H1 (cell line): ENCODE results near the gene PEPD. TPM values are rescaled to one million over a fixed set of nuclear protein-coding genes. Genes with fewer than 3 reads are reported as not detected.

Experiments used
- CTCF ChIA-PET: fragments of 300-600 bp; sonication (Branson Sonifier 250); formaldehyde crosslinking; loops from one replicate; lab custom pipeline; 2021; ENCODE audit not compliant: partially characterized antibody; lab: Charles Lee
- POLR2A ChIA-PET: fragments of 300-600 bp; sonication (Branson Sonifier 250); formaldehyde crosslinking; loops from one replicate; lab custom pipeline; 2021; ENCODE audit warnings: inconsistent platforms; ENCODE audit not compliant: partially characterized antibody; lab: Charles Lee
- DNase-seq, 2 experiments: peaks; one replicate each; pipeline versions ENCODE4 v3.0.0 to v3.0.0-alpha.2; 2010 to 2022; ENCODE audit warnings: low spot score in 2 of 2, low read depth in 1 of 2, mixed read lengths in 1 of 2
- FAIRE-seq: peaks from 2 replicates; lab custom pipeline; 2011; peaks lifted over from hg19 to GRCh38; lab: Jason Lieb, UNC
- H2AFZ ChIP-seq: 2 replicates; pipeline ENCODE4 v1.8.1; 2012; ENCODE audit warnings: low read length, inconsistent platforms
- H2AK5ac ChIP-seq: 2 replicates; pipeline ENCODE4 v1.6.1; 2013; ENCODE audit warnings: low read depth, low read length
- H2BK120ac ChIP-seq: replicated peaks from 2 replicates; pipeline ENCODE3; 2013; ENCODE audit warnings: low read depth, low read length, inconsistent platforms
- H2BK12ac ChIP-seq: 2 replicates; pipeline ENCODE4 v1.6.1; 2013; ENCODE audit warnings: low read depth, low read length
- H2BK15ac ChIP-seq: 2 replicates; pipeline ENCODE4 v1.6.1; 2013; ENCODE audit warnings: low read length
- H2BK20ac ChIP-seq: 2 replicates; pipeline ENCODE4 v1.6.1; 2013; ENCODE audit warnings: low read length
- H2BK5ac ChIP-seq: 2 replicates; pipeline ENCODE4 v1.6.1; 2013; ENCODE audit warnings: low read depth, low read length
- H3K14ac ChIP-seq: 2 replicates; pipeline ENCODE4 v1.6.1; 2013; ENCODE audit warnings: inconsistent platforms; ENCODE audit not compliant: insufficient read length
- H3K18ac ChIP-seq: 2 replicates; pipeline ENCODE4 v1.6.1; 2013; ENCODE audit warnings: low read length; ENCODE audit errors: extremely low read depth
- H3K23ac ChIP-seq: 2 replicates; pipeline ENCODE4 v1.6.1; 2013; ENCODE audit warnings: inconsistent platforms; ENCODE audit not compliant: insufficient read length
- H3K23me2 ChIP-seq: 2 replicates; pipeline ENCODE4 v1.6.1; 2013; ENCODE audit warnings: low read depth, low read length
- H3K27ac ChIP-seq: 2 replicates; pipeline ENCODE4 v1.6.1; 2011; ENCODE audit warnings: low read depth, low read length, inconsistent platforms
- H3K27me3 ChIP-seq, 4 experiments: replicated peaks in 1 of 4; 1 replicate in 1 of 4; 2 replicates in 3 of 4; pipeline versions ENCODE4 v1.6.1 to v1.8.1; 2011 to 2013; ENCODE audit warnings: low read length in 3 of 4, mild to moderate bottlenecking in 3 of 4, inconsistent platforms in 2 of 4, mixed read lengths in 2 of 4, moderate library complexity in 1 of 4; ENCODE audit not compliant: control insufficient read depth in 3 of 4, insufficient read depth in 3 of 4; ENCODE audit errors: extremely low read depth in 1 of 4
- H3K36me3 ChIP-seq, 4 experiments: 2 replicates each; pipeline versions ENCODE4 v1.6.1 to v1.8.1; 2011 to 2013; ENCODE audit warnings: mild to moderate bottlenecking in 4 of 4, low read length in 3 of 4, moderate library complexity in 2 of 4, control low read depth in 1 of 4, inconsistent platforms in 1 of 4; ENCODE audit not compliant: insufficient read depth in 4 of 4, control insufficient read depth in 2 of 4
- H3K4ac ChIP-seq: replicated peaks from 2 replicates; pipeline ENCODE3; 2013; ENCODE audit warnings: low read length, low read depth, mixed read lengths, inconsistent platforms; ENCODE audit not compliant: insufficient read length
- H3K4me1 ChIP-seq, 4 experiments: replicated peaks in 1 of 4; 1 replicate in 1 of 4; 2 replicates in 3 of 4; pipeline versions ENCODE4 v1.6.1 to v1.8.1; 2011 to 2013; ENCODE audit warnings: low read length in 3 of 4, inconsistent platforms in 2 of 4, mixed read lengths in 1 of 4; ENCODE audit not compliant: insufficient read depth in 4 of 4, control insufficient read depth in 3 of 4
- H3K4me2 ChIP-seq, 2 experiments: 2 replicates each; pipeline versions ENCODE4 v1.6.1 to v1.8.1; 2011 to 2013; ENCODE audit warnings: low read depth in 2 of 2, low read length in 2 of 2, control low read depth in 1 of 2, inconsistent platforms in 1 of 2, mild to moderate bottlenecking in 1 of 2; ENCODE audit not compliant: insufficient read depth in 1 of 2
- H3K4me3 ChIP-seq, 4 experiments: fragments of 200-600, 300-600 bp in 1 of 4; sonication (generic), shearing (Covaris generic), sonication (Bioruptor Twin) in 1 of 4; 2 replicates each; pipeline versions ENCODE4 v1.5.1 to v1.8.1; 2011 to 2016; ENCODE audit warnings: low read length in 4 of 4, low read depth in 3 of 4, control low read depth in 2 of 4, inconsistent platforms in 2 of 4, mild to moderate bottlenecking in 2 of 4, mixed read lengths in 1 of 4, moderate library complexity in 1 of 4; ENCODE audit not compliant: insufficient read depth in 2 of 4; ENCODE audit errors: extremely low read depth in 1 of 4
- H3K56ac ChIP-seq: replicated peaks from 2 replicates; pipeline ENCODE3; 2013; ENCODE audit warnings: low read depth, mild to moderate bottlenecking, mixed read lengths, low read length, inconsistent platforms; ENCODE audit not compliant: insufficient read length
- H3K79me1 ChIP-seq: 2 replicates; pipeline ENCODE4 v1.6.1; 2013; ENCODE audit warnings: low read depth, low read length, control low read depth
- H3K79me2 ChIP-seq, 2 experiments: 2 replicates each; pipeline versions ENCODE4 v1.6.1 to v1.8.1; 2012 to 2013; ENCODE audit warnings: low read length in 2 of 2, mild to moderate bottlenecking in 2 of 2, inconsistent platforms in 1 of 2; ENCODE audit not compliant: insufficient read depth in 2 of 2, control insufficient read depth in 1 of 2
- H3K9ac ChIP-seq, 4 experiments: replicated peaks in 1 of 4; 1 replicate in 1 of 4; 2 replicates in 3 of 4; pipeline versions ENCODE4 v1.6.1 to v1.8.1; 2011 to 2013; ENCODE audit warnings: low read depth in 3 of 4, low read length in 3 of 4, control low read depth in 2 of 4, mild to moderate bottlenecking in 2 of 4, moderate library complexity in 2 of 4, inconsistent platforms in 1 of 4; ENCODE audit errors: extremely low read depth in 1 of 4
- H3K9me3 ChIP-seq, 2 experiments: 2 replicates each; pipeline versions ENCODE4 v1.6.1 to v1.8.1; 2012 to 2013; ENCODE audit warnings: mild to moderate bottlenecking in 2 of 2, moderate library complexity in 2 of 2, control low read depth in 1 of 2, inconsistent platforms in 1 of 2, low read depth in 1 of 2, low read length in 1 of 2, mixed read lengths in 1 of 2; ENCODE audit not compliant: insufficient read depth in 2 of 2
- H4K20me1 ChIP-seq, 2 experiments: replicated peaks in 1 of 2; 2 replicates each; pipeline versions ENCODE3 to v1.8.1; 2011 to 2013; ENCODE audit warnings: inconsistent platforms in 2 of 2, low read length in 2 of 2, mild to moderate bottlenecking in 1 of 2; ENCODE audit not compliant: insufficient read depth in 2 of 2, control insufficient read depth in 1 of 2
- H4K5ac ChIP-seq: 2 replicates; pipeline ENCODE4 v1.6.1; 2013; ENCODE audit warnings: low read length, low read depth, mixed read lengths, inconsistent platforms; ENCODE audit not compliant: insufficient read length
- H4K8ac ChIP-seq: 2 replicates; pipeline ENCODE4 v1.8.0; 2013; ENCODE audit warnings: mild to moderate bottlenecking, moderate library complexity, low read length, inconsistent platforms; ENCODE audit not compliant: insufficient read depth; ENCODE audit errors: extremely low read depth
- H4K91ac ChIP-seq: replicated peaks from 2 replicates; pipeline ENCODE3; 2013; ENCODE audit warnings: low read length, mixed read lengths, inconsistent platforms; ENCODE audit not compliant: insufficient read length
- CHD2 ChIP-seq: IDR thresholded peaks from 2 replicates; pipeline ENCODE4 v1.6.1; 2012; ENCODE audit warnings: low read length, improper control_type of control experiment
- KDM1A ChIP-seq: fragments of 200-600, 300-600 bp; sonication (generic); IDR thresholded peaks from 2 replicates; pipeline ENCODE4 v1.7.1; 2016; ENCODE audit warnings: mild to moderate bottlenecking, low read length, borderline replicate concordance
- RAD21 ChIP-seq, 2 experiments: IDR thresholded peaks in 1 of 2; conservative IDR thresholded peaks in 1 of 2; 2 replicates each; pipeline ENCODE4 v1.6.1; 2011; ENCODE audit warnings: low read depth in 2 of 2, low read length in 2 of 2, improper control_type of control experiment in 1 of 2, inconsistent platforms in 1 of 2, mild to moderate bottlenecking in 1 of 2, moderate library complexity in 1 of 2
- RBBP5 ChIP-seq: IDR thresholded peaks from 2 replicates; pipeline ENCODE4 v1.7.1; 2012; ENCODE audit warnings: low read depth, mild to moderate bottlenecking, inconsistent platforms, low read length, moderate library complexity, borderline replicate concordance
- WGBS, 2 experiments: shearing (Covaris generic) in 1 of 2; methylation state at CpG; one replicate each; pipeline versions ENCODE4 v1.1.6 to v1.1.7; 2013 to 2015; ENCODE audit warnings: low lambda C conversion rate in 2 of 2, mixed read lengths in 2 of 2, inconsistent platforms in 1 of 2, low coverage in 1 of 2, missing lambda C conversion rate in 1 of 2; ENCODE audit not compliant: insufficient replicate concordance in 2 of 2, insufficient coverage in 1 of 2, insufficient read length in 1 of 2; ENCODE audit errors: extremely low coverage in 1 of 2, missing lambda C conversion rate in 1 of 2; 5-methylcytosine and 5-hydroxymethylcytosine counted together
- polyA plus RNA-seq, 7 experiments: library from polyadenylated mRNA; depleted of rRNA in 3 of 7; stranded (reverse) in 5 of 7; unstranded in 2 of 7; fragments of >200 nt in 5 of 7; fragments of 200-250 nt in 2 of 7; gene quantifications; 1 replicate in 5 of 7; 2 replicates in 1 of 7; 4 replicates in 1 of 7; pipeline versions ENCODE4 v1.2.1 to v1.2.3, GENCODE V29; 2011 to 2013; ENCODE audit warnings: missing spikeins in 2 of 7, mixed read lengths in 2 of 7
- total RNA-seq: library from RNA; stranded (reverse); fragmentation: NEBNext Ultra II Directional; extraction: Animal tissue kit (Norgen Biotek cat#: 25700); gene quantifications from 2 replicates; pipeline ENCODE4 v1.2.1, GENCODE V29; 2021
- TF ChIP-seq, protein P1 (sequence below), 3 experiments: IDR thresholded peaks; 1 replicate in 2 of 3; 2 replicates in 1 of 3; pipeline versions ENCODE4 v1.5.1 to v1.6.1; 2011; ENCODE audit warnings: low read length in 3 of 3, mild to moderate bottlenecking in 3 of 3, inconsistent platforms in 2 of 3, low read depth in 1 of 3, moderate library complexity in 1 of 3; ENCODE audit not compliant: insufficient read depth in 1 of 3; ENCODE audit errors: control extremely low read depth in 1 of 3

PEPD gene
- total and polyA plus RNA-seq, 2 of the 8 experiments (the other 6 are each of a cell fraction or from before 2014, with no cell fraction given): 84.1 to 178 TPM

DNA sequence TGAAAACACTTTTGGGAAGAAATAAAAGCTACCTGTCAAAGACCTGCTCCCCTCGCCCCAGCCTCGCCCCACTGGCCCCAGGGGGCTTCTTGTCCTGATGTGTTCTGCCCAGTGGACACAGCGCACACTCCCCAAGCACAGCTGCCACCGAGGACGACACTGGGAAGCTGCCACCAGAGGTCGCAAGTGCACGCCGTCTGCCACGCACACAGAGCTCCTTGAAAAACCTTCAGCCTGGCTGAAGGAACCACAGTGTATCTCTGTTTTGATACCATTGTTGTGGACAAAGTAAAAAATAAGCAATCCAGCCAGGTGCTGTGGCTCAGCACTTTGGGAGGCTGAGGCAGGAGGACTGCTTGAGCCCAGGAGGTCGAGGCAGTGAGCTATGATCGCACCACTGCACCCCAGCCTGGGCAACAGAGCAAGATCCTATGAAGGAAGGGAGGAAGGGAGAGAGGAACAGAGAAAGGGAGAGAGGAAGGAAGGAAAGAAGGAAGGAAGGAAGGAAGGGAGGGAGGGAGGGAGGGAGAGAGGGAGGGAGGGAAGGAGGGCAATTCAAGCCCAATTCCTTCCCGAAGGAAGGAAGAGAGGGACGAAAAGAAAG is 90.8 kb downstream of the PEPD start:
- POLR2A ChIA-PET: no interaction called here
- 41% methylated on average over 12 of the region's 13 CpGs; no CpG with 5 or more reads in 1 of the 2 experiments for WGBS, 2 experiments
- H2BK15ac ChIP-seq: no peak overlapping the region

More for the DNA sequence above, 90.8 kb downstream of the PEPD start:
- Histone ChIP-seq H3K9me3 (no peaks in the 10 kb centered on the region), H4K8ac (no peak overlapping the region), H3K14ac (no peak overlapping the region), H3K9ac (no peak overlapping the region), H4K5ac (no peak overlapping the region), H3K79me2 (no peaks in the 10 kb centered on the region), H3K56ac (no peak overlapping the region), H3K27ac (no peak overlapping the region), H3K4me2 (no peak overlapping the region), H3K23me2 (no peaks in the 10 kb centered on the region), H3K4me1 (peaks cover 0 to 3% (median 2%) of the 10 kb centered on the region in 4 experiments; a peak in 2 of 7 replicates), H3K23ac (no peak overlapping the region), H2AFZ (no peak overlapping the region), H2BK12ac (no peak overlapping the region), H2BK20ac (no peak overlapping the region), H3K18ac (no peak overlapping the region), H4K91ac (no peak overlapping the region), H4K20me1 (peaks cover 0 to 6% of the 10 kb centered on the region in 2 experiments), H3K79me1 (no peaks in the 10 kb centered on the region), H2BK120ac (no peak overlapping the region), H3K4me3 (no peak overlapping the region), H3K4ac (no peak overlapping the region), H2AK5ac (no peak overlapping the region), H3K36me3 (no peaks in the 10 kb centered on the region), H2BK5ac (no peak overlapping the region), H3K27me3 (no peaks in the 10 kb centered on the region)
- CTCF ChIA-PET: interaction anchor here (0.6 to 7.7 kb wide), 48 partner anchors 9 to 621 kb away, joined by 3 to 77 read pairs (median 3); partner anchors contain the start of gene CHST8
- FAIRE-seq: no peak
- DNase-seq: peak; percentile 39 to 88
- TF ChIP-seq RBBP5 (no peak), KDM1A (peak; percentile 88), CHD2 (0 out of 2 replicates have a peak, but pooled peaks have one; percentile 19), RAD21 (IDR thresholded peaks at IDR 0.05 in 1 of 2, conservative IDR thresholded peaks at IDR 0.05 in 1 of 2; ENCODE audit: low read depth in 2 of 2, low read length in 2 of 2) (peak; percentile 89 to 90)
- TF ChIP-seq, protein P1, sequence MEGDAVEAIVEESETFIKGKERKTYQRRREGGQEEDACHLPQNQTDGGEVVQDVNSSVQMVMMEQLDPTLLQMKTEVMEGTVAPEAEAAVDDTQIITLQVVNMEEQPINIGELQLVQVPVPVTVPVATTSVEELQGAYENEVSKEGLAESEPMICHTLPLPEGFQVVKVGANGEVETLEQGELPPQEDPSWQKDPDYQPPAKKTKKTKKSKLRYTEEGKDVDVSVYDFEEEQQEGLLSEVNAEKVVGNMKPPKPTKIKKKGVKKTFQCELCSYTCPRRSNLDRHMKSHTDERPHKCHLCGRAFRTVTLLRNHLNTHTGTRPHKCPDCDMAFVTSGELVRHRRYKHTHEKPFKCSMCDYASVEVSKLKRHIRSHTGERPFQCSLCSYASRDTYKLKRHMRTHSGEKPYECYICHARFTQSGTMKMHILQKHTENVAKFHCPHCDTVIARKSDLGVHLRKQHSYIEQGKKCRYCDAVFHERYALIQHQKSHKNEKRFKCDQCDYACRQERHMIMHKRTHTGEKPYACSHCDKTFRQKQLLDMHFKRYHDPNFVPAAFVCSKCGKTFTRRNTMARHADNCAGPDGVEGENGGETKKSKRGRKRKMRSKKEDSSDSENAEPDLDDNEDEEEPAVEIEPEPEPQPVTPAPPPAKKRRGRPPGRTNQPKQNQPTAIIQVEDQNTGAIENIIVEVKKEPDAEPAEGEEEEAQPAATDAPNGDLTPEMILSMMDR (IDR thresholded peaks at IDR 0.05; ENCODE audit: control extremely low read depth in 1 of 3, insufficient read depth in 1 of 3, low read depth in 1 of 3, low read length in 3 of 3): peak; percentile 87 to 99 (median 90)
